Mesothelial cell of epicardium (in vitro differentiated cells): ENCODE measurements around the gene CTTNBP2NL. TPM values are rescaled to one million over a fixed set of nuclear protein-coding genes. Genes with fewer than 3 reads are reported as not detected.
A peak's percentile ranks its signal among the peaks of the same experiment; 100 is the strongest.

ENCODE experiments used
- DNase-seq, 2 experiments: peaks; one replicate each; pipeline ENCODE4 v3.0.0; 2021; ENCODE audit warnings: low spot score in 2 of 2; ENCODE audit not compliant: unreplicated experiment in 2 of 2
- H3K27ac Mint-ChIP-seq: 2 replicates; pipeline ENCODE4 v1.8.0; 2021; ENCODE audit warnings: mixed read lengths
- H3K27me3 Mint-ChIP-seq: 2 replicates; pipeline ENCODE4 v1.8.0; 2021; ENCODE audit warnings: low read depth, mixed read lengths
- H3K36me3 Mint-ChIP-seq: 2 replicates; pipeline ENCODE4 v1.8.0; 2021; ENCODE audit warnings: mixed read lengths
- H3K4me1 Mint-ChIP-seq: 2 replicates; pipeline ENCODE4 v1.8.0; 2021; ENCODE audit warnings: mixed read lengths
- H3K4me3 Mint-ChIP-seq: 2 replicates; pipeline ENCODE4 v1.8.0; 2021; ENCODE audit warnings: mild to moderate bottlenecking, moderate library complexity, mixed read lengths
- H3K9me3 Mint-ChIP-seq: 2 replicates; pipeline ENCODE4 v1.8.0; 2021; ENCODE audit warnings: mixed read lengths
- CTCF ChIP-seq: fragments of 200-600 bp; sonication (generic); IDR thresholded peaks from one replicate; pipeline ENCODE4 v1.5.0; 2021; ENCODE audit warnings: antibody characterized with exemption; ENCODE audit not compliant: unreplicated experiment
- microRNA-seq: library from miRNA; unstranded; fragments of <30 nt; microRNA quantifications from one replicate; pipeline ENCODE4 v1.2.0, GENCODE V29; 2021; ENCODE audit warnings: inconsistent platforms, mixed read lengths
- total RNA-seq: library from RNA; stranded (reverse); gene quantifications from 3 replicates; pipeline ENCODE4 v1.2.1, GENCODE V29; 2021

CTTNBP2NL gene
- total RNA-seq, 1 donor from 2014 or later = 65.4 TPM

- Mint-ChIP-seq H3K27me3 (peaks cover 28% of the 10 kb centered on the region), H3K27ac (peak overlapping the region; percentile 93)
These were observed 113.7 kb downstream of the CTTNBP2NL start for GRCh38 chr1:112509660-112510178.

GRCh38 chr1:112510340-112510739 is 114.3 kb downstream of the CTTNBP2NL start:
- no peak for DNase-seq
- Mint-ChIP-seq H3K4me3 (peak overlapping the region; percentile 84), H3K27ac (peak overlapping the region; percentile 93), H3K4me1 (peaks cover 69% of the 10 kb centered on the region), H3K36me3 (peaks cover 4% of the 10 kb centered on the region), H3K9me3 (no peaks in the 10 kb centered on the region), H3K27me3 (peaks cover 28% of the 10 kb centered on the region)
- no peak for TF ChIP-seq CTCF

More at GRCh38 chr1:112509660-112510178, 113.7 kb downstream of the CTTNBP2NL start:
- DNase-seq = no peak
- H3K4me1 Mint-ChIP-seq = peaks cover 72% of the 10 kb centered on the region
- H3K36me3 Mint-ChIP-seq = peaks cover 2% of the 10 kb centered on the region
- TF ChIP-seq CTCF = no peak
- H3K4me3 Mint-ChIP-seq = peak overlapping the region; percentile 84
- H3K9me3 Mint-ChIP-seq = no peaks in the 10 kb centered on the region

Small RNA genes lying within 50 kb of the gene (microRNA-seq; reads per million reads assigned to microRNA genes)
- gene MIR4256 = not detected

Other genes with a start within 250 kb of the CTTNBP2NL start
- gene WNT2B, start 112.8 kb downstream of the CTTNBP2NL start, total RNA-seq = 146 to 165 TPM (median 151 TPM) in 3 replicates
- 26.5 to 30.0 TPM (median 27.6 TPM) in 3 replicates for gene ST7L, start 222.9 kb downstream of the CTTNBP2NL start, total RNA-seq
- 109 to 118 TPM (median 116 TPM) in 3 replicates for gene CAPZA1, start 223.6 kb downstream of the CTTNBP2NL start, total RNA-seq